Left ventricle myocardium superior (tissue), 1 donor: Measurements from ENCODE around the gene MAPK4. TPM values are rescaled to one million over a fixed set of nuclear protein-coding genes. Genes with fewer than 3 reads are reported as not detected.
"Not testable (repeated sequence)": the region's sequence is repeated elsewhere in the genome, so short reads cannot be mapped to it uniquely, and the experiment has no call there.

ENCODE experiments used
- ATAC-seq: fragments of 200-7000 bp; cut with Tn5 transposase; one replicate; pipeline ENCODE4 v1.9.1; 2020; ENCODE audit warnings: mild to moderate bottlenecking, moderate library complexity
- DNase-seq: peaks from one replicate; pipeline ENCODE4 v3.0.0-alpha.2; 2020
- intact Hi-C: fragments of 100-400 bp; cut with micrococcal nuclease; formaldehyde crosslinking; loops from one replicate; pipeline ENCODE4 v1.11.0; 2022
- total RNA-seq: library from RNA; stranded (reverse); fragmentation: NEBNext Ultra II Directional; extraction: Animal tissue kit (Norgen Biotek cat#: 25700); gene quantifications from one replicate; pipeline ENCODE4 v1.2.1, GENCODE V29; 2021
- donor health status: DM: no; HTN: yes; CAD: no; lungs with severe emphysema.

Gene MAPK4
- total RNA-seq, 1 donor from 2014 or later: 28.8 TPM

DNA sequence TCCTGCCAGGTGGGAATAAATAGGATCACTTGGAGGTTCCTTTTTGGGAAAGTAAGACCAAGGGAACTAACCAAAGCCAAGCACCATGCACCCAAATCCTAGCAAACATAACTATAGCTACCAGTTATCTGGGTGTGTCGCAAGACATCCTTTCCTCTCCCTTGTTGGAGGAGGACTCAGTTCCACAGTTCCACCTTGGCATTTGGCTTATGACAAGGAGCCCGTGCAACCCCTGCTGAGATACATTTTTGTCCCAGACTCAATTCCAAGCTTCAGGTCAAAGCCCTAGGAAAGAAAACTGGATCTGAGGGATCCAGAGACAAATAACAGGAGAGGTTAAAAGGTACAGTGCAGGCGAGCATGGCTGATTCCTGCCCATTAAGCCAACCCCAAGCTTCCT is 219.1 kb downstream of the MAPK4 start:
- ATAC-seq, intact Hi-C loops, DNase-seq: not testable (repeated sequence)

Other genes starting within 250 kb of the MAPK4 start
- gene SKA1, start 185.0 kb upstream of the MAPK4 start, total RNA-seq: 0.20 TPM